Measurements from ENCODE around the gene GARIN1A.
"Not testable (repeated sequence)": the region's sequence is repeated elsewhere in the genome, so short reads cannot be mapped to it uniquely, and the experiment has no call there.

DNA sequence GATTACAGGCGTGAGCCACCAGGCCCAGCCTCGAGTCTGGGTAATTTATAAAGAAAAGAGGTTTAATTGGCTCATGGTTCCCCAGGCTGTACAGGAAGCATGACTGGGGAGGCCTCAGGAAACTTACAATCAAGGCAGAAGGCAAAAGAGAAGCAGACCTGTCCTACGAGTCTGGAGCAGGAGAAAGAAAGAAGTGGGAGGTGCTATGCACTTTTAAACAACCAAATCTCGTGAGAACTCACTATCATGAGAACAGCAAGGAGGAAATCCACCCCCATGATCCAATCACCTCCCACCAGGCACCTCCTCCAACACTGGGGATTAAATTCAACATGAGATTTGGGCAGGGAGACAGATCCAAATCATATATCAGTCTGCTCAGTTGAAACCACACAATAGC is 11.6 kb downstream of the GARIN1A start:
- not testable (repeated sequence) for TF ChIP-seq CTCF, POLR2AphosphoS5 (IDR thresholded peaks at IDR 0.05)

All from breast epithelium (tissue), 3 donors.